ENCODE data around the gene THBS3. TPM values are rescaled to one million over a fixed set of nuclear protein-coding genes. Genes with fewer than 3 reads are reported as not detected.
"Not testable (repeated sequence)": the region's sequence is repeated elsewhere in the genome, so short reads cannot be mapped to it uniquely, and the experiment has no call there.

THBS3 gene
- total RNA-seq, 2 donors from 2014 or later: 4.1 to 9.4 TPM

DNA sequence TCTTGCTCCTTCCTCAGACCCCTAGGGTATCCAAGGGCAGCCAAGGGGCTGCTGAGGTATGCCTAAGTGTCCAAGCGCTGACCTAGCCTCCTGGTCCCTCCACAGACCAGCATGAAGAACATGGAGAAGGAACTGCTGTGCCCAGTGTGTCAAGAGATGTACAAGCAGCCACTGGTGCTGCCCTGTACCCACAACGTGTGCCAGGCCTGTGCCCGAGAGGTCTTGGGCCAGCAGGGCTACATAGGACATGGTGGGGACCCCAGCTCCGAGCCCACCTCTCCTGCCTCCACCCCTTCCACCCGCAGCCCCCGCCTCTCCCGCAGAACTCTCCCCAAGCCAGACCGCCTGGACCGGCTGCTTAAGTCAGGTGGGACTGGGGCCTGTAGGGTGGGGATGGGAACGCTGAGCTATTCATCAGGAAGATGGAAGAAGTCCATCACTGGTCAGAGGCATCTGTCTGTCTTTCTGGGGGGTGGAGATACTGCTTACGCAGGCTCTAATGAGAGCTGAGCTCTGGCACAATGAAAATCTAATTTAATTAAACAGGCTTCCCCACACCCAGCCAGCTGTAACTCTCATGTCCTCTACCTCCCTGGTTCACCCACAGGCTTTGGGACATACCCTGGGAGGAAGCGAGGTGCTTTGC is 32.3 kb downstream of the THBS3 start:
- ATAC-seq (no peak), DNase-seq (ENCODE audit: low spot score) (no peak)
- Mint-ChIP-seq H3K4me3 (peak overlapping the region; percentile 67), H3K27me3 (no peaks in the 10 kb centered on the region), H3K27ac (no peak overlapping the region), H3K36me3 (peaks cover 7% of the 10 kb centered on the region), H3K4me1 (ENCODE audit: low read depth in 2 of 2) (peaks cover 31 to 37% of the 10 kb centered on the region in 2 donors), H3K9me3 (no peaks in the 10 kb centered on the region)

DNA sequence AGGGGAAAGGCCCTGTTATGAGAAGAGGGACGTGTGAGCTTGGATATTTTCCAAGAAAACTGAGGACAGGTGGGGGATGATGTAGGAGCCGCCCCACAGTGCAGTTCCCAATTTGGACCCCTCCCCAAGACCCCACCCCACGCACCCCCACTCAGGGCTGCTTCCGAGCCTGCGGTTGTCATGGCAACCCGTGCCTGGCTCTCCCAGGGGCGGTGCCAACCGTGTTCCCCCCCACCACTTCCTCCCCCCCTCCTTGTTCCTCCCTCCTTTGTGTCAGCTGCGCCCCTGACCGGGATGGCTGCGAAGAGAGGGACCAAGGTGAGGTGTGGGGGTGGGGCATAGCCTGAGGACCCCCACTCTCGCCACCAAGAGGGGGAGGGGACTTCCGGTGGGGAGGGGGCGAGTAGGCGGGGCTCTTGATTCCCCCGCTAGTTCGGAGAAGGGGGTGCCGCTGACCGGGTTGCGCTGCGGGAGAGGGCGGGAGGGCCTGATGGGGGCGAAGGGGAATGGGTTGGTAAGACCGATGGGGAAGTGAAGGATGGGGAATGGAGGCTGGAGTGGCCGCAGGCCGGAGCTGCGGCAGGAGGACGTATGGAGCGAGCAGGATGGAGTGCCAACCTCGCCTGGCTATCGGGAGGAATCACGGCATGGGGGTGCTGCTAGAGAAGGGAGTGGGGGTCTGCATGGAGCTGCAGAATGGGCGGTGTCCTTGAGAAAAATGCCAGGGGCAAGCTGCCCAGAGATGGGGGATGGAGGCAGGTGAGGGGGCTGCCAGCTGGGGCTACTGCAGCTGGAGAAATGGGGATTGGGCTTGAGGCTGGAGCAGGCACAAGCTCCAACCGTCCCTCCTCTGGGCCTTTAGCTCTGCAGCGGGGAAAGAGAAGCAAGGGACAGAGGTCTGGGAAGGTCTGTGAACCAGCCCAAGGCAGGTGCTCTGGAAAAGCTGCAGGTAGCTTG is 33.1 kb downstream of the THBS3 start:
- Mint-ChIP-seq H3K27me3 (no peaks in the 10 kb centered on the region), H3K36me3 (peaks cover 9% of the 10 kb centered on the region), H3K27ac (peak overlapping the region; percentile 97 to 99), H3K9me3 (no peaks in the 10 kb centered on the region), H3K4me3 (peak overlapping the region; percentile 99), H3K4me1 (ENCODE audit: low read depth in 2 of 2) (peaks cover 33 to 37% of the 10 kb centered on the region in 2 donors)
- no peak for ATAC-seq
- DNase-seq (ENCODE audit: low spot score): no peak

DNA sequence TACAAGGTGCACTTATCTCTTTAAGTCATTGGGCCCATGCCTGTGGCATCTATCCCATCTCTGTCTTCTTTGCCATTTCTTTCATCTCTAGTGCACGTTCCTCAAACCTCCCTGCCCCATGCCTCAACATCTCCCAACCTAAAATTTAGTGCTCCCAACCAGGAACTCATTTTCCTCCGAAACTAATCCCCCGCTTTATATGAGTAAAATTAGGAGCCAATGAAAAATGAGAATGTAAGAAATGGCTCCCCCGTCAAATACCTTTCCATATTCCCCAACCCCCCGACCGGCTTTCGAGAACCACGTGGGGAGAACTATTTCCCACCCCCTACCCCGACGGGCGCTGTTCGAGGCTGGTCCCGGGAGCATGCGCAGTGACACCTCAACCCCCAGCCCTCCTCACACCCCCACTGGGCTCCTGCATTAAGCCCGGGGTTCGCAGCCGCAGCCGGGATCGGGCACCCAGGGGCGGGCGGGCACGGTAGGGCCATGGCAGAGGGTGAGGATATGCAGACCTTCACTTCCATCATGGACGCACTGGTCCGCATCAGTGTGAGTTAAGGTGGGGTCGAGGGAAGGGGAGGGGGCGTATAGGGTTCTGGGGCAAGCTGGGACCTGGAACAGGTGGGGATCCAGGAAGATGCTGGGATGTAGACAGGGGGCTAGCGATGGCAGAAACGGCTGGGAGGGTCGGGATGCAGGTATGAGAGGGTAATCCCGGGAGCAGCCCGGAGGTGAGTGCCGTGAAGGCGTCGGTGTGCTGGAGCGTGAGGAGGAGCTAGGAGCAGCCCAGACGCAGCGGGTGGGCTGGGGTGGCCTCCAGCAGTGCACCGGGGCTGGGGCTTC is 34.0 kb downstream of the THBS3 start, which contains the start of gene TRIM46:
Gene TRIM46 (plus strand): TSS at position 372 of the 846 bp plus-strand sequence. CDS start 118 bp downstream, at position 490.
- H3K27ac Mint-ChIP-seq: peak within 1 kb of the TSS; percentile 97 to 99
- DNase-seq (ENCODE audit: low spot score): peak; percentile 72
- H3K4me3 Mint-ChIP-seq: peak within 1 kb of the TSS; percentile 99
- H3K27me3 Mint-ChIP-seq: no peaks in the 10 kb centered on the region
- no peaks in the 10 kb centered on the region for H3K9me3 Mint-ChIP-seq
- H3K4me1 Mint-ChIP-seq (ENCODE audit: low read depth in 2 of 2): peaks cover 36 to 42% of the 10 kb centered on the region in 2 donors
- ATAC-seq: peak; percentile 51 to 59
- H3K36me3 Mint-ChIP-seq: peaks cover 15% of the 10 kb centered on the region

DNA sequence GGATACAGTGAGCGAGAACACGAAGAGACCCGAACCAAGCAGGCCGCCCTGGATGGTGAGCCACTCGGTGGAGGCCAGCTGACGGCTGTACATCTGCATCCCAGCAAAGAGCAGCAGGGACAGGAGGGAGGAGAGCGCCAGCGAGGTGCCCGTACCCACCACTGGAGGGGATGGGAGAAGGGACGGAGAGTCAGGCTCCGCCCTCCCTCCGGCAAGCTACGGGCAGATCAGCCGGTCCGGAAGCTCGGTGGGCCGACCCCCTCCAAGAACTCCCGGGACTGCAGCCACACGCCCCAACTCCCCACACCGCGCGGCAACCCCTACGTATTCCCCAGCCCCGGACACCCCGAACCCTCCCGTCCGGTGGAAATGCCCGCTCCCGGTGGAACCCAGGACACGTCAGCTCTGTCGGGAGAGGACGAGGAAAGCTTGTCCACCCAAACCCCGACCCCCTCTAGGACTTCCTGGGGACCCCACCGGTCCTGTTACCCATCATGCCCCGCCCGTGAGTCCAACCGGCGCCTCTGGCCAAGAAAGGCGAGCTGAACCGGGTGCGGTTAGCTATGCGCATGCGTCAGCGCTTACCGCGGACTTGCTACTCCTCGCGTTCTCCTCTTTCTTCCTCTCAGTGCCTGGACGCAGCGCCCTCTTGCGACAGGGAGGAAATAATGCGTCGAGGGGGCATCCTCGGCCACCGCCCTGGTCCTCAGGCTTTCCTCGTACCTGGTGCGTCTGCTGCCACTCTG is 34.8 kb downstream of the THBS3 start, which contains the start of gene KRTCAP2:
Gene KRTCAP2 (minus strand): TSS at position 573 of the 746 bp plus-strand sequence. CDS start 80 bp downstream, at position 493.
- ATAC-seq (peak; percentile 88 to 89), DNase-seq (ENCODE audit: low spot score) (peak; percentile 96)
- peak within 1 kb of the TSS; percentile 99 for H3K4me3 Mint-ChIP-seq
- H3K4me1 Mint-ChIP-seq (ENCODE audit: low read depth in 2 of 2): peaks cover 37 to 42% of the 10 kb centered on the region in 2 donors
- no peaks in the 10 kb centered on the region for H3K27me3 Mint-ChIP-seq
- peak within 1 kb of the TSS; percentile 97 to 99 for H3K27ac Mint-ChIP-seq
- H3K36me3 Mint-ChIP-seq: peaks cover 15% of the 10 kb centered on the region
- H3K9me3 Mint-ChIP-seq: no peaks in the 10 kb centered on the region

DNA sequence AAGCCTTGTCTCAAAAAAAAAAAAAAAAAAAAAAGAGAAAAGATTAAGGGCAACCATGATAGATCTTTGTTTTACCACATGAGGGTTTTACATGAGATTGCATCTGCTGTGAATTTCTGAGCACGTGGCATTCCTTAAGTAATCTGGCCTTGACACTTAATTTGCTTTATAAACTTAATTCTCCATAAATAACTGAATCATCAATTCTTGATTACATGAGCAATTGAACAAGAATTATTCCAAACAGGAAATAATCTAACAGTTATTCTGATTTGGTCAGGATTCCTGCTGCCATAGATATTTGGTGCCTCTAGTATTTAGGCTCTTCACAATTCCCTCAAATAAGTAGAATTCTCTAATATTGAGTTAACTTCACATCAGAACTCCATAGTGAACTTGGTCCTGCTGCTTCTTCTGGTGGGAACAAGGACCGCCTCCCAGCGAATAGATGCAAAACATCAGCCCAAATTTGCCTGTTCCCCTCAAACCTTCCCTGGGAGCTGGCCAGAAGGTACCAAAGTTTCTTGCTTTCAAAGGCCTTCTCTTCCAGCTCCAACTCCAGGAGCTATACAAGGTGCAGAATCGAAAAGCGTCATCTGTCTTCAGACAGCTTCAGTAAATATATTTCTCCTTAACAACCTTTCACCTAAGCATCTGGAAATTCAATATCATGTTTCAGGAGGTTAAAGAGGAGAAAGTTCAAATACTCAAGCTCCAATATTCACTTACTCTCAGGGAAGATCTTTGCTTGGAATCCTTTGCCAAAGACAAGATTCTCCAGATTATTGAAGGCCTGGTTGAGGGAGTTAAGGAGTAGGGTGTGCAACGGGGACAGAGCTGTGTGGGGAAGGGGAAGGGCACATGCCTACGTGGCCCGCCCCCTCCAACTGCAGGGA is 35.6 kb downstream of the THBS3 start:
- no peak for DNase-seq (ENCODE audit: low spot score)
- H3K4me1 Mint-ChIP-seq (ENCODE audit: low read depth in 2 of 2): peaks cover 42 to 43% of the 10 kb centered on the region in 2 donors
- no peaks in the 10 kb centered on the region for H3K27me3 Mint-ChIP-seq
- peak overlapping the region; percentile 99 for H3K4me3 Mint-ChIP-seq
- peak; percentile 20 to 59 for ATAC-seq
- peaks cover 15% of the 10 kb centered on the region for H3K36me3 Mint-ChIP-seq
- H3K27ac Mint-ChIP-seq: peak overlapping the region; percentile 97 to 99
- H3K9me3 Mint-ChIP-seq: no peaks in the 10 kb centered on the region

DNA sequence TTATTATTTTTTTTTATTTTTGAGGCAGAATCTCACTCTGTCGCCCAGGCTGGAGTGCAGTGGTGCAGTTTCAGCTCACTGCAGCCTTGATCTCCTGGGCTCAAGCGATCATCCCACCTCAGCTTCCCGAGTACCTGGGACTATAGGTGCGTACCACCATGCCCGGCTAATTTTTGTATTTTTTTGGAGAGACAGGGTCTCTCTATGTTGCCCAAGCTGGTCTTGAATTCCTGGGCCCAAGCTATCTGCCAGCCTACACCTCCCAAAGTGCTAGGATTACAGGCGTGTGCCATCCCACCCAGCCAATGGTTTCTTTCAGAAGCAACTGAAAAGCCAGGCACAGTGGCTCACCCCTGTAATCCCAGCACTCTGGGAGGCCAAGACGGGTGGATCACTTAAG is 36.9 kb downstream of the THBS3 start:
- peaks cover 31 to 38% of the 10 kb centered on the region in 2 donors for H3K4me1 Mint-ChIP-seq (ENCODE audit: low read depth in 2 of 2)
- no peaks in the 10 kb centered on the region for H3K9me3 Mint-ChIP-seq
- no peak overlapping the region for H3K4me3 Mint-ChIP-seq

DNA sequence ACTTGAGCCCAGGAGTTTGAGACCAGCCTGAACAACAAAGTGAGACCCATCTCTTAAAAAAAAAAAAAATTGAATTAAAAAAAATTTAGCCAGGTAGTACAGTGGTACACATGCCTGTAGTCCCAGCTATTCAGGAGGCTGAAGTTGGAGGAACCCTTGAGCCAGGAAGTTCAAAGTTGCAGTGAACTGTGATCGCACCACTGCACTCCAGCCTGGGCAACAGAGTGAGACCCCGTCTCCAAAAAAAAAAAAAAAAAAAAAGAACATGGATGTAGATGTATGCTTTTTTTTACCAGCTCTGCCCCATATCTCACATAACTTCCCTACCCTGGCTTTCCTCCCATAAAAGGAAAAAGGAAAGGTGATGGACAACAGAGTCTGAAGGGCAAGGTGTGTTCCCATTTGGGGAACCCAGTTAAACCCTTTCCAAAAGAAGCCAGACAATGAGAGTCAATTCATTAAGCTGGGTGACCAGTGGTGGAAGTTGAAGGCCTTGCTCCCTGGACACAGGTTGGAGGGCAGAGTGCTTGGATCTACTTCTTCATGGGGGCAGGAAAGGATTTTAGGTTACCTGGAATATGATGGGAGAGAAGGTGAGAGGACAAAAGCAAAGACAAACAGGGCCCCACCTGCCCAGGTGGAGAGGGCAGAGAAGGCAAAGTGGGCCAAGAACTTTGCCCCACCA is 37.5 kb downstream of the THBS3 start:
- Mint-ChIP-seq H3K27me3 (no peaks in the 10 kb centered on the region), H3K4me1 (ENCODE audit: low read depth in 2 of 2) (peaks cover 31 to 38% of the 10 kb centered on the region in 2 donors), H3K9me3 (no peaks in the 10 kb centered on the region), H3K27ac (peak overlapping the region in 1 of 2 donors; percentile 63), H3K4me3 (no peak overlapping the region), H3K36me3 (peaks cover 15% of the 10 kb centered on the region)
- ATAC-seq: no peak
- no peak for DNase-seq (ENCODE audit: low spot score)

More for the DNA sequence above, 36.9 kb downstream of the THBS3 start:
- ATAC-seq: no peak
- H3K27me3 Mint-ChIP-seq: no peaks in the 10 kb centered on the region
- DNase-seq (ENCODE audit: low spot score): no peak
- H3K27ac Mint-ChIP-seq: peak overlapping the region in 1 of 2 donors; percentile 63
- peaks cover 15% of the 10 kb centered on the region for H3K36me3 Mint-ChIP-seq

DNA sequence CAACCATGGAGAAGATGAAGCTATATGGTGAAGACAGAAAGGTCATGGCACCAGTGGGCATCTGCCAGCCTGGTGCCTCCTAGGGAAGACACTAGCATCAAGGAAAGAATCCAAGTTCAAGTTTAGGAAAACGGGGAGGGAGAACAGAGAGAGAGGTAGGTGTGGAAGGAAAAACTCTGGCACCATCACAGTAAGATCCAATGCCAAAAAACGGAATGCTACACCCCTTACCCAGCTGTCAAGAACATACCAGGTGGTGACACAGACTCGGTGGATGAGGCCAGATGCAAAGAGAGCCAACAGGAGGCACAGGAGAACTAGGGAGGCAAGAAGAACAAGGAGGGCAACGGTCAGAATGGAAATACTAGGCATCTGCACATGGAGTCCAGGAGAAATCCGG is 38.2 kb downstream of the THBS3 start:
- ATAC-seq (no peak), DNase-seq (ENCODE audit: low spot score) (no peak)
- no peak overlapping the region for H3K4me3 Mint-ChIP-seq
- no peaks in the 10 kb centered on the region for H3K9me3 Mint-ChIP-seq
- no peaks in the 10 kb centered on the region for H3K27me3 Mint-ChIP-seq
- no peak overlapping the region for H3K27ac Mint-ChIP-seq
- H3K4me1 Mint-ChIP-seq (ENCODE audit: low read depth in 2 of 2): peaks cover 28 to 35% of the 10 kb centered on the region in 2 donors
- H3K36me3 Mint-ChIP-seq: peaks cover 15% of the 10 kb centered on the region

DNA sequence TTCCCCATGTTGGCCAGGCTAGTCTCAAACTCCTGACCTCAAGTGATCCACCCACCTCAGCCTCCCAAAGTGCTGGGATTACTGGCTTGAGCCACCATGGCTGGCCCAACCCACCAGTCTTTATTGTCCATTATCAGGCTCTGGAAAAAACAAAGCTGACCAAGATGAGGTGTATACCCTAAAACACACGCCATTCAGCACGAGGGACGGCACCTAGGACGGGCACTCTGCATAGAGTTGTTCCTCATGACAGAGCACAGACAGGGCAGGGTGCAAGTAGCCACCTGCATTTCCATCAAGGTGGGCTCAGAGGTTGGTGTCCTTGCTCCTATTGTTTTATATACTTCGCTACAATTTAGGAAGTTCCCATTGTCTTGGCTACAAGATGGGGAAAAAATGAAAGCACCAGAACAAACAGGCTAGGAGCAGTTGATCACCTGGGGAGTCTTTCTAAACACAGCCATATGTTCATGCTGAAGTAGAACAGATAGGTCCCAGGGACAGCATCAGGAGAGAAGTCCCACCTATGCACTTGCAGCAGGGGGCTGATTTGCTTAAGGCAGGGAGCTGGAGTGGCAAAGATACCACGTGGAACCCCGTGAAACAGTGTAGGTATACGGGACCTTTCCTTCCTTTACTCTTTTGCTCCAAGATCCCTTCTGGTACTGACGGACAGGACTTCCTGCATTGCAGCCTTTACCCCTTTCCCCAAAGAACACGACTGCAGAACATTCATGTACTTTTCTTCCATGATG is 39.1 kb downstream of the THBS3 start:
- peaks cover 15% of the 10 kb centered on the region for H3K36me3 Mint-ChIP-seq
- no peak for ATAC-seq
- H3K9me3 Mint-ChIP-seq: no peaks in the 10 kb centered on the region
- H3K4me1 Mint-ChIP-seq (ENCODE audit: low read depth in 2 of 2): peaks cover 22 to 30% of the 10 kb centered on the region in 2 donors
- H3K27ac Mint-ChIP-seq: no peak overlapping the region
- H3K27me3 Mint-ChIP-seq: no peaks in the 10 kb centered on the region
- H3K4me3 Mint-ChIP-seq: no peak overlapping the region
- no peak for DNase-seq (ENCODE audit: low spot score)

DNA sequence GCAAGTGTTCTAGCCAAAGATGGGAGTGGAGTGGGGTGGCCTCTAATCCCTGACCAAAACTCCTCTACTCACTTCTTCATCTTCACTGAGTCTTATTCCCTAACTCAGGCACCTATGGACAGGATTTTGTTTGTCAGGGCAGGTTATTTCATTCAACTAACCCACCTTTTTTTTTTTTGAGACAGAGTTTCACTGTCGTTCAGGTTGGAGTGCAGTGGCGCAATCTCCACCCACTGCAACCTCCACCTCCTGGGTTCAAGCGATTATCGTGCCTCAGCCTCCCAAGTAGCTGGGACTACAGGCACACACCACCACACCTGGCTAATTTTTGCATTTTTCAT is 39.6 kb downstream of the THBS3 start:
- Mint-ChIP-seq H3K4me3 (peak overlapping the region; percentile 25), H3K4me1 (ENCODE audit: low read depth in 2 of 2) (peaks cover 16 to 25% of the 10 kb centered on the region in 2 donors), H3K36me3 (peaks cover 15% of the 10 kb centered on the region)
- H3K27ac Mint-ChIP-seq; H3K27me3 Mint-ChIP-seq; H3K9me3 Mint-ChIP-seq; DNase-seq (ENCODE audit: low spot score); ATAC-seq: not testable (repeated sequence)

Data from natural killer cell treated with Interleukin-12 subunit alpha and Interleukin-12 subunit beta and Interleukin-15 and Interleukin-18, amount 100 ng/mL, for 72 hours (primary cell).